Activated CD8-positive, alpha-beta T cell treated with anti-CD3 and anti-CD28 coated beads for 36 hours (primary cell): ENCODE measurements around the gene SLC16A11. TPM values are rescaled to one million over a fixed set of nuclear protein-coding genes. Genes with fewer than 3 reads are reported as not detected.

Experiments
- ATAC-seq: fragments of 200-7000 bp; cut with Tn5 transposase; one replicate; pipeline ENCODE4 v1.10.0; 2021; ENCODE audit warnings: mild to moderate bottlenecking, moderate library complexity
- CTCF ChIA-PET: fragments of 350-600 bp; sonication (Branson Sonifier 250); formaldehyde crosslinking; loops from one replicate; lab custom pipeline; 2021; ENCODE audit warnings: antibody characterized with exemption; lab: Charles Lee
- POLR2A ChIA-PET: fragments of 350-600 bp; sonication (Branson Sonifier 250); formaldehyde crosslinking; loops from one replicate; lab custom pipeline; 2021; ENCODE audit warnings: antibody characterized with exemption; lab: Charles Lee
- DNase-seq: peaks from one replicate; pipeline ENCODE4 v3.0.0-alpha.2; 2020
- H3K27ac Mint-ChIP-seq: one replicate; pipeline ENCODE4 v1.8.0; 2021; ENCODE audit warnings: mild to moderate bottlenecking, mixed read lengths
- H3K27me3 Mint-ChIP-seq: one replicate; pipeline ENCODE4 v1.8.0; 2021; ENCODE audit warnings: mixed read lengths
- H3K36me3 Mint-ChIP-seq: one replicate; pipeline ENCODE4 v1.8.0; 2021; ENCODE audit warnings: low read depth, mixed read lengths
- H3K4me1 Mint-ChIP-seq: one replicate; pipeline ENCODE4 v1.8.0; 2021; ENCODE audit warnings: low read depth, mixed read lengths
- H3K4me3 Mint-ChIP-seq: one replicate; pipeline ENCODE4 v1.8.0; 2021; ENCODE audit warnings: mild to moderate bottlenecking, moderate library complexity, mixed read lengths
- H3K9me3 Mint-ChIP-seq: one replicate; pipeline ENCODE4 v1.8.0; 2021; ENCODE audit warnings: mixed read lengths
- CTCF ChIP-seq: fragments of 200-600 bp; IDR thresholded peaks from one replicate; pipeline ENCODE4 v1.8.0; 2022; ENCODE audit warnings: antibody characterized with exemption, mild to moderate bottlenecking
- intact Hi-C: fragments of 100-400 bp; cut with micrococcal nuclease; formaldehyde crosslinking; loops from one replicate; pipeline ENCODE4 v1.10.0; 2022
- total RNA-seq, 2 experiments: library from RNA; stranded (reverse); gene quantifications; one replicate each; pipeline ENCODE4 v1.2.3, GENCODE V29; 2021

The SLC16A11 gene
- total RNA-seq, 2 experiments from 2014 or later, result 3.1 to 3.4 TPM

- Mint-ChIP-seq H3K27me3 (no peaks in the 10 kb centered on the region), H3K27ac (no peak overlapping the region), H3K9me3 (no peaks in the 10 kb centered on the region), H3K4me3 (no peak overlapping the region), H3K4me1 (peaks cover 10% of the 10 kb centered on the region), H3K36me3 (peaks cover 29% of the 10 kb centered on the region)
- intact Hi-C loops, result no loop called here
- DNase-seq (peak; percentile 71), ATAC-seq (no peak)
- peak; percentile 60 for TF ChIP-seq CTCF
- POLR2A ChIA-PET, result no interaction called here
- CTCF ChIA-PET, result interaction anchor here (0.9 to 14.2 kb wide), 4 partner anchors 19 to 91 kb away, joined by 3 to 284 read pairs (median 72); no protein-coding TSS in a partner anchor
These were observed 42.5 kb downstream of the SLC16A11 start for GRCh38 chr17:7001318-7001961.

GRCh38 chr17:6998855-6999508 lies 44.9 kb downstream of the SLC16A11 start:
- no peak overlapping the region for H3K4me3 Mint-ChIP-seq
- peaks cover 26% of the 10 kb centered on the region for H3K36me3 Mint-ChIP-seq
- DNase-seq, result no peak
- ChIA-PET CTCF (interaction anchor here (1.7 to 14.2 kb wide), 2 partner anchors 72 to 81 kb away, joined by 4 to 284 read pairs; no protein-coding TSS in a partner anchor), POLR2A (interaction anchor here (1.3 kb wide), 1 partner anchor 9 kb away, joined by 3 read pairs; no protein-coding TSS in a partner anchor)
- ATAC-seq, result no peak
- no peaks in the 10 kb centered on the region for H3K27me3 Mint-ChIP-seq
- H3K4me1 Mint-ChIP-seq, result peaks cover 4% of the 10 kb centered on the region
- intact Hi-C loops, result no loop called here
- no peak for TF ChIP-seq CTCF
- no peak overlapping the region for H3K27ac Mint-ChIP-seq
- H3K9me3 Mint-ChIP-seq, result no peaks in the 10 kb centered on the region

- POLR2A ChIA-PET, result no interaction called here
- CTCF ChIA-PET, result interaction anchor here (1.2 kb wide), 1 partner anchor 11 kb away, joined by 3 read pairs; no protein-coding TSS in a partner anchor
- Mint-ChIP-seq H3K9me3 (no peaks in the 10 kb centered on the region), H3K4me1 (peaks cover 3% of the 10 kb centered on the region), H3K27ac (peak overlapping the region; percentile 18), H3K4me3 (no peak overlapping the region), H3K27me3 (no peaks in the 10 kb centered on the region), H3K36me3 (peaks cover 23% of the 10 kb centered on the region)
- intact Hi-C loops, result no loop called here
- no peak for DNase-seq
- ATAC-seq, result no peak
- TF ChIP-seq CTCF, result no peak
These were observed 46.7 kb downstream of the SLC16A11 start for GRCh38 chr17:6997171-6997570.

- ChIA-PET POLR2A (no interaction called here), CTCF (interaction anchor here (1.1 to 3.2 kb wide), 3 partner anchors 8 to 86 kb away, joined by 3 to 9 read pairs (median 6); no protein-coding TSS in a partner anchor)
- Mint-ChIP-seq H3K27ac (no peak overlapping the region), H3K4me1 (peaks cover 3% of the 10 kb centered on the region), H3K36me3 (peaks cover 18% of the 10 kb centered on the region), H3K9me3 (no peaks in the 10 kb centered on the region), H3K27me3 (no peaks in the 10 kb centered on the region), H3K4me3 (no peak overlapping the region)
- intact Hi-C loops, result no loop called here
- TF ChIP-seq CTCF, result no peak
- ATAC-seq (no peak), DNase-seq (no peak)
These were observed 47.5 kb downstream of the SLC16A11 start for GRCh38 chr17:6996256-6997011.
